Effector memory CD8-positive, alpha-beta T cell (primary cell): ENCODE measurements around the gene ITPR1.

ENCODE experiments used
- ATAC-seq: fragments of 150-1000 bp; cut with Tn5 transposase; replicated peaks from 2 replicates; pipeline ENCODE4 v1.10.0; 2021; ENCODE audit warnings: mild to moderate bottlenecking, moderate library complexity
- DNase-seq, 3 experiments: peaks; one replicate each; pipeline ENCODE4 v3.0.0; 2021
- H3K27ac Mint-ChIP-seq, 2 donors: one replicate each; pipeline ENCODE4 v1.8.0; 2022; ENCODE audit warnings: mild to moderate bottlenecking in 2 of 2, mixed read lengths in 2 of 2, moderate library complexity in 2 of 2
- H3K27me3 Mint-ChIP-seq, 2 donors: one replicate each; pipeline ENCODE4 v1.8.0; 2022; ENCODE audit warnings: mixed read lengths in 2 of 2
- H3K36me3 Mint-ChIP-seq: one replicate; pipeline ENCODE4 v1.8.0; 2022; ENCODE audit warnings: mild to moderate bottlenecking, moderate library complexity, mixed read lengths; ENCODE audit not compliant: insufficient read depth
- H3K4me1 Mint-ChIP-seq, 2 donors: one replicate each; pipeline ENCODE4 v1.8.0; 2022; ENCODE audit warnings: low read depth in 2 of 2, mixed read lengths in 2 of 2
- H3K4me3 Mint-ChIP-seq, 2 donors: one replicate each; pipeline ENCODE4 v1.8.0; 2022; ENCODE audit warnings: mild to moderate bottlenecking in 2 of 2, mixed read lengths in 2 of 2, moderate library complexity in 2 of 2
- H3K9me3 Mint-ChIP-seq, 2 donors: one replicate each; pipeline ENCODE4 v1.8.0; 2022; ENCODE audit warnings: mixed read lengths in 2 of 2

Gene ITPR1

GRCh38 chr3:4522947-4523346 lies 29.8 kb downstream of the ITPR1 start:
- no peak overlapping the region for H3K4me3 Mint-ChIP-seq
- no peaks in the 10 kb centered on the region for H3K27me3 Mint-ChIP-seq
- no peak for ATAC-seq
- DNase-seq: no peak
- no peaks in the 10 kb centered on the region for H3K9me3 Mint-ChIP-seq
- H3K27ac Mint-ChIP-seq: peak overlapping the region in 1 of 2 donors; percentile 44
- peaks cover 16% of the 10 kb centered on the region for H3K36me3 Mint-ChIP-seq
- H3K4me1 Mint-ChIP-seq: peaks cover 18 to 40% of the 10 kb centered on the region in 2 donors

- H3K9me3 Mint-ChIP-seq: no peaks in the 10 kb centered on the region
- no peak for ATAC-seq
- peaks cover 13 to 29% of the 10 kb centered on the region in 2 donors for H3K4me1 Mint-ChIP-seq
- H3K27ac Mint-ChIP-seq: peak overlapping the region in 1 of 2 donors; percentile 44
- peaks cover 12% of the 10 kb centered on the region for H3K36me3 Mint-ChIP-seq
- no peak overlapping the region for H3K4me3 Mint-ChIP-seq
- no peaks in the 10 kb centered on the region for H3K27me3 Mint-ChIP-seq
- no peak for DNase-seq
Measured at GRCh38 chr3:4523710-4524698, 30.9 kb downstream of the ITPR1 start.

- Mint-ChIP-seq H3K27ac (no peak overlapping the region), H3K9me3 (no peaks in the 10 kb centered on the region), H3K4me3 (no peak overlapping the region), H3K36me3 (peaks cover 7% of the 10 kb centered on the region), H3K4me1 (peaks cover 4 to 20% of the 10 kb centered on the region in 2 donors), H3K27me3 (no peaks in the 10 kb centered on the region)
- DNase-seq (no peak), ATAC-seq (no peak)
Measured at GRCh38 chr3:4525560-4526223, 32.5 kb downstream of the ITPR1 start.

GRCh38 chr3:4528320-4528719 lies 35.2 kb downstream of the ITPR1 start:
- peaks cover 8 to 37% of the 10 kb centered on the region in 2 donors for H3K4me1 Mint-ChIP-seq
- H3K4me3 Mint-ChIP-seq: no peak overlapping the region
- H3K9me3 Mint-ChIP-seq: no peaks in the 10 kb centered on the region
- peaks cover 4% of the 10 kb centered on the region for H3K36me3 Mint-ChIP-seq
- ATAC-seq (no peak), DNase-seq (no peak)
- H3K27ac Mint-ChIP-seq: no peak overlapping the region
- H3K27me3 Mint-ChIP-seq: no peaks in the 10 kb centered on the region

- H3K9me3 Mint-ChIP-seq: no peaks in the 10 kb centered on the region
- H3K27ac Mint-ChIP-seq: no peak overlapping the region
- peaks cover 8 to 38% of the 10 kb centered on the region in 2 donors for H3K4me1 Mint-ChIP-seq
- no peaks in the 10 kb centered on the region for H3K27me3 Mint-ChIP-seq
- ATAC-seq (no peak), DNase-seq (no peak)
- H3K36me3 Mint-ChIP-seq: peaks cover 2% of the 10 kb centered on the region
- H3K4me3 Mint-ChIP-seq: no peak overlapping the region
Measured at GRCh38 chr3:4528819-4529600, 35.9 kb downstream of the ITPR1 start.

- no peak overlapping the region for H3K27ac Mint-ChIP-seq
- ATAC-seq (no peak), DNase-seq (no peak)
- no peaks in the 10 kb centered on the region for H3K9me3 Mint-ChIP-seq
- peaks cover 2% of the 10 kb centered on the region for H3K36me3 Mint-ChIP-seq
- H3K4me3 Mint-ChIP-seq: no peak overlapping the region
- H3K27me3 Mint-ChIP-seq: no peaks in the 10 kb centered on the region
- peaks cover 8 to 36% of the 10 kb centered on the region in 2 donors for H3K4me1 Mint-ChIP-seq
Measured at GRCh38 chr3:4529876-4530588, 36.9 kb downstream of the ITPR1 start.

GRCh38 chr3:4531478-4532025 lies 38.4 kb downstream of the ITPR1 start:
- ATAC-seq (no peak), DNase-seq (no peak)
- no peaks in the 10 kb centered on the region for H3K36me3 Mint-ChIP-seq
- H3K4me3 Mint-ChIP-seq: no peak overlapping the region
- peak overlapping the region; percentile 21 to 58 for H3K27ac Mint-ChIP-seq
- no peaks in the 10 kb centered on the region for H3K9me3 Mint-ChIP-seq
- no peaks in the 10 kb centered on the region for H3K27me3 Mint-ChIP-seq
- peaks cover 9 to 27% of the 10 kb centered on the region in 2 donors for H3K4me1 Mint-ChIP-seq

- H3K4me1 Mint-ChIP-seq: peaks cover 9 to 25% of the 10 kb centered on the region in 2 donors
- ATAC-seq: no peak
- peaks cover 0 to 2% of the 10 kb centered on the region in 2 donors for H3K9me3 Mint-ChIP-seq
Measured at GRCh38 chr3:4532535-4533112, 39.5 kb downstream of the ITPR1 start.

GRCh38 chr3:4533489-4534443 lies 40.6 kb downstream of the ITPR1 start:
- Mint-ChIP-seq H3K9me3 (peaks cover 0 to 2% of the 10 kb centered on the region in 2 donors), H3K36me3 (no peaks in the 10 kb centered on the region), H3K27ac (no peak overlapping the region), H3K4me1 (peaks cover 9 to 25% of the 10 kb centered on the region in 2 donors), H3K27me3 (no peaks in the 10 kb centered on the region), H3K4me3 (no peak overlapping the region)
- ATAC-seq (no peak), DNase-seq (no peak)

More at GRCh38 chr3:4532535-4533112, 39.5 kb downstream of the ITPR1 start:
- H3K36me3 Mint-ChIP-seq: no peaks in the 10 kb centered on the region
- H3K4me3 Mint-ChIP-seq: no peak overlapping the region
- no peak overlapping the region for H3K27ac Mint-ChIP-seq
- no peaks in the 10 kb centered on the region for H3K27me3 Mint-ChIP-seq
- no peak for DNase-seq

- no peak overlapping the region for H3K27ac Mint-ChIP-seq
- no peak overlapping the region for H3K4me3 Mint-ChIP-seq
- H3K9me3 Mint-ChIP-seq: peaks cover 0 to 2% of the 10 kb centered on the region in 2 donors
- DNase-seq (no peak), ATAC-seq (no peak)
- H3K4me1 Mint-ChIP-seq: peaks cover 7 to 28% of the 10 kb centered on the region in 2 donors
- H3K27me3 Mint-ChIP-seq: no peaks in the 10 kb centered on the region
- no peaks in the 10 kb centered on the region for H3K36me3 Mint-ChIP-seq
Measured at GRCh38 chr3:4534906-4535305, 41.8 kb downstream of the ITPR1 start.

GRCh38 chr3:4536260-4536659 lies 43.1 kb downstream of the ITPR1 start:
- ATAC-seq (no peak), DNase-seq (no peak)
- peaks cover 6 to 24% of the 10 kb centered on the region in 2 donors for H3K4me1 Mint-ChIP-seq
- peaks cover 0 to 2% of the 10 kb centered on the region in 2 donors for H3K9me3 Mint-ChIP-seq
- H3K27ac Mint-ChIP-seq: no peak overlapping the region
- no peak overlapping the region for H3K4me3 Mint-ChIP-seq
- H3K27me3 Mint-ChIP-seq: no peaks in the 10 kb centered on the region
- no peaks in the 10 kb centered on the region for H3K36me3 Mint-ChIP-seq
